C1 segment of cervical spinal cord (tissue), 14 donors: ENCODE results near the gene ATXN7L2.
"Not testable (repeated sequence)": the region's sequence is repeated elsewhere in the genome, so short reads cannot be mapped to it uniquely, and the experiment has no call there.

Source experiments
- DNase-seq, 14 donors: peaks; one replicate each; lab custom pipeline; 2025; lab: John Stamatoyannopoulos, UW

The ATXN7L2 gene, protein sequence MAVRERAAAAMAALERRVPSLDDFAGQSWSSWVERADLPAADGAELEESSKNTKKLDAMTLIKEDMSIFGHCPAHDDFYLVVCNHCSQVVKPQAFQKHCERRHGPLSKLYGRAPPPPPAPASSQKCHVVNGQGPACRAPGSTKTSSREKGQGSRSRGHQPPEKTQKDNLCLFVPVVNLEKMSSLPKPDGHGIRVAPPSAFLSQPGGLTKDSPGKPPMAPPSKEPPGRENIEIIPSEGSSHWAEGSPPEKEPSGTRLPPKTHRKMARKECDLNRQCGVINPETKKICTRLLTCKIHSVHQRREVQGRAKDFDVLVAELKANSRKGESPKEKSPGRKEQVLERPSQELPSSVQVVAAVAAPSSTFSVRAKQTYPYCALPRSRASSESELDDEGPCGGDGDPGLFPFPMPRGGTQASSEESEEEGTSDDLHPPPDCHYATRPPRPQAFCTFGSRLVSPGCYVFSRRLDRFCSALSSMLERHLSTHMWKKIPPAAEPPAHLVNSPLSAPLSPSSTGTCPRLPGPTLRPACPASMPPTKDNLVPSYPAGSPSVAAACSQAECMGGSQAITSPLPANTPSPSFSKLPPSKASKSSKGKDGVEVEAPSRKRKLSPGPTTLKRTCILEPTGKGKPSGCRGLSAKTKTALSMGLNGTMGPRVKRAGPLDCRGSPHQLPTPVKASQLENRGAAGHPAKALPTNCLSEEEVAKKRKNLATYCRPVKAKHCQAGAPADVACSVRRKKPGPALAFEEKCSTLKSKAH

DNA sequence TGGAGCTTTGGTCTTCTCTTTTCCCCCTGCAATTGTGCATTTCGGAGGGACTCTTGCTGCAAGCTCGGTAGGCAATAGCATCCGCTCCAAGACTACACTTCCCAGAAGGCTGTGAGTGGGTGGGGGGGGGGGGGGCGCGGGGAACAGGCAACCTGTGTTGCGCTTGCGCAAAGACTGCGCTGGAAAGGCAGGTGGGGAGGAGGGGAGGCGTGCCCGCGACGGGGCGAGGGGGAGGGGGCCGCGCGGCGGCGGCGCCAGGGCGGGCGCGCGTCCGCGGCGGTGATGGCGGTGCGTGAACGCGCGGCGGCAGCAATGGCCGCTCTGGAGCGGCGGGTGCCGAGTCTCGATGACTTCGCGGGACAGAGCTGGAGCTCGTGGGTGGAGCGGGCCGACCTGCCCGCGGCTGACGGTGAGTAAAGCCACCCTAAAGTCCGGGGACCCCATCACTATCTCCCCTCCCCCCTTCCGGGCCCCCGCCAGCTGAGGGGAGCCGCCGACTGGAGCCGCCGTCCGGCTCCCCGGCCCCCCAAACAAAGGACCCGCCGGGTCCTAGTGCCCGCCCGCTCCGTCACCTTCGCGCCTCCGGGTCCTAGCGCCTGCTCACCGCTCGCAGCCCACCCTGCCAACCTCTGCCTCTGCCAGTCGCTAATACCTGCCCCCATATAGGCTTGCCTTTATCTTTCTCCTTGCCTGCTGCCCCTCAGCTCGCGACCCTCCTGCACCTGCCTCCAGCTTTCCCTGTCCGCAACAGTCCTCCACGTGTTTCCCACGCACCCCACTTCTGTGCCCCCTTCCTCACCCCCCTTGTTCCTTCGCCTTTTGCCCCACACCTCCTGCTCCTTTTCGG, at the start of gene ATXN7L2:
ATXN7L2 (plus strand) TSS at position 234 of the 847 bp plus-strand sequence; CDS start at position 283, 49 bp downstream.
- DNase-seq, result peak; percentile 48 to 99 (median 94)

DNA sequence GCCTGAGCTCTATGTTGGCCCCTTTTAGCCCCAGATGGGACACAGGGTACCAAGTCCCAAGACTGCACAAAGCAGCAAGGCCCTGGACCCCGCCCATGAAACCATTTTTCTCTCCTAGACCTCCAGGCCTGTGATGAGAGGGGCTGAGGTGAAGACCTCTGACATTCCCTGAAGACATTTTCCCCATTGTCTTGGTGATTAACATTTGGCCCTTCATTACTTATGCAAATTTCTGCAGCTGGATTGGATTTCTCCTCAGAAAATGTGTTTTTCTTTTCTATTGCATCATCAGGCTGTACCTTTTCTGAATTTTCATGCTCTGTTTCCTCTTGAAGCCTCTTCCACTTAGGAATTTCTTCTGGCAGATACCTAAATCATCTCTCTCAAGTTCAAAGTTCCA, 49.2 kb upstream of the ATXN7L2 start:
- DNase-seq, result no peak

DNA sequence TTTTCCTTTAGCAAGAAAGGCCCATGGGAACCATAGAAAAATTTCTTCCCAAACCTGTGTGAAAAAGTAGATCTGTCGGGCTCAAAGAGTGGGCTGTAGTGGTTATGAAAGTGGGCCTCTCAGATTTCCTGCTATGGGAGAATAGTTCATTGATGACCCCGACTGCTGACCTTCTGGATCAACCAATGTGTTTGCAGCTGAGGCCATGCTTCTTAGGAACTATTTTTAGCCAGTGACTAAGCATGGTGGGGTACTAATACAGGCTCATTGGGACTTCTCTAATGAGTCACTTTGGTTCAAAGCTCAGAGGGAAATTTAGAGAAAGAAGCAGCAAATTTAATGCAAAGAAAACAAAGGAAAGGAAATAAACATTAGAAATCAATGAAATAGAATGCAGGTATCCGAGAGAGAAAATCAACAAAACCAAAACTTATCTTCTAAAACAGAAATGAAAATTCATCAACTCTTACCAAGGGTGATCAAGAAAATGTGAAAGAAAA, 44.9 kb upstream of the ATXN7L2 start:
- DNase-seq, result no peak

DNA sequence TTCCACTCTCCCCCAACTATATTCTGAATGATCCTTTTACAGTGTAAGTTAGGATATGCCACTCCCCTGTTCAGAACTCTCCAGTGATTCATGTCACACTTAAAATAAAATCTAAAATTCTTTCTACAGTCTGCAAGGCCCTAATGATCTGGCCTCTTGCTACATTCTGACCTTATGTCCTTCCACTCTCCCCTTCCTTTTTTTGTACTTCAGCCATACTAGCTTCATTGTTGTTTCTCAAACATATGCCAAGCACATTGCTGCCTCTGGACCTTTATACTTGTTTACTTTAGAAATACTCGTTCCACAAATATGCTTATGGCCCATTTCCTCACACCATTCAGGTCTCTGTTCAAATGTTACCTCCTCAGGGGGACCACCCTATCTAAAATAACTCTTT, 42.6 kb upstream of the ATXN7L2 start:
- no peak for DNase-seq

DNA sequence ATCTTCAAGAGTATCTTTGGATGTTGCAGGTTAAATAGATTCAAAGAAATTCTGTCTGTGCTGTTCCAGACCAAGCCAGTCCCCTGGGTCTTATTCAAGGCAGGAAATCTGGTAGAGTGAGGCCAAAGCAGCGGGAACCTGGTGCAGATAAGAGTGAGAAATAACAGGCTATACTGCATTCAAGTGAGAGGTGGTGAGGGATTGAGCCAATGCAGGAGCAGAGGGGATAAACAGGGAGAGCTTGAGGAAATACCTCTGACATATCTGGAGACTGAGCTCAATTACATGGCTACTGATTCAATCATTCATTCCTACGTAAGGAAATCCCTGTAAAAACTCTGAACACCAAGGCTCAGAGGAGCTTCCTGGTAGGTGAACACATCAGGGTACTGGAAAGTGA, 40.2 kb upstream of the ATXN7L2 start:
- DNase-seq, result no peak

DNA sequence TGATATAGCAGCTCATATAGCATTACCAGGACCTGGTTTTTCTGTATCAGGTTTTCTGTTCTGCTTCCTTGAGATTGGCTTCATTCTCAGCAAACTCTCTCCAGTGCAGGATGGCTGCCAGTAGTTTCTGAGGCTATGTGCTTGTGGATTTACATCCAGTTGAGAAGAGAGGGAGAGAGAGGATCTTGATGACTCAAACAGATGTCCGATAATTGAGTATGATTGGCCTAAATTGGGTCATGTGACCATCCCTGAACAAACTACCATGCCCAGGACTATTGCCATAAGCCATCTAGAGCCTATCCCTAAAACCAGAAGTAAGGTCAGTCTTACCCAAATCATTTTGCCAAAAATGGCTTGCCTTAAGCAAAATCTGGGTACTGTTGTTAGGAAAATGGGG, 39.4 kb upstream of the ATXN7L2 start:
- DNase-seq, result no peak

DNA sequence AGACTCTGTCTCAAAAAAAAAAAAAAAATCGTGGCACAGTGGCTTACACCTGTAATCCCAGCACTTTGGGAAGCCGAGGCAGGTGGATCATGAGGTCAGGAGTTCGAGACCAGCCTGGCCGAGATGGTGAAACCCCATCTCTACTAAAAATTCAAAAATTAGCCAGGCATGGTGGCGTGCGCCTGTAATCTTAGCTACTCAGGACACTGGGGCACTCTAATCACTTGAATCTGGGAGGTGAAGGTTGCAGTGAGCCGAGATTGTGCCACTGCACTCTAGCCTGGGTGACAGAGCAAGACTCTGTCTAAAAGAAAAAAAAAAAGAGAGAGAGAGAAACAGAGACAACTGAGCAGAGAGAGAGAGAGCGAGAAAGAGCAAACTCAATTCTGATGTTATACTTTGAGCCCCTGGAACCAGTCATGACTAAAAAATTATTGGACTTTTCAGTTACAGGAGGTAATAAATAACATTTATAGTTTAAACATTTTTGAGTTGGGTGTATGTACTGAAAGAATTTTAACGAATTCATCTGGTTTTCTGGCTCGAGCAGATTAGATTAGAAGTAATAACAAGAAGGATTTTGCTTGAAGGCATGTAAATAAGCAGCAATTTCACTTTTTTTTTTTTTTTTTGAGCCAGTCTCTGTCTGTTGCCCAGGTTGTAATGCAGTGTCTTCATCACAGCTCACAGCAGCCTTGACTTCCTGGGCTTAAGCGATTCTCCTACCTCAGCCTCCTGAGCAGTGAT, 37.6 kb upstream of the ATXN7L2 start:
- DNase-seq, result not testable (repeated sequence)

DNA sequence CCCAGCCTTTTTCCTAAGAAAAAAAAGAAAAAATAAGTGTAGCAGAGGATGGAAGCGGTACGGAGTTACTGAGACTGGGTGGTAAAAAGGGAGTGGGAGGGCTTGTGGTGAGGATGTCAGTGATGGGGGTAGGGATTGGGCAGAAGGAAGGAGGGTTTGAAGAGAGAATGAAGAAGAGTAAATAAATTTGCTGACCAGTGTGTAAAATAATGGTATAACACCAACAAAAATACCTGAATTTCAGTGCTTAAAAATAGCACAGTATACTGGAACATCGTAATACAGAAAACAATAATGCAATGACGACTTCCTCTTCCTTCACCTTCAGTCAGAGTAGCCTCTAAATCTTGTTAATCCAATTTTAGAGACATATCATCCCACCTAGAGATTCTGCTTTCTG, 36.2 kb upstream of the ATXN7L2 start:
- no peak for DNase-seq

DNA sequence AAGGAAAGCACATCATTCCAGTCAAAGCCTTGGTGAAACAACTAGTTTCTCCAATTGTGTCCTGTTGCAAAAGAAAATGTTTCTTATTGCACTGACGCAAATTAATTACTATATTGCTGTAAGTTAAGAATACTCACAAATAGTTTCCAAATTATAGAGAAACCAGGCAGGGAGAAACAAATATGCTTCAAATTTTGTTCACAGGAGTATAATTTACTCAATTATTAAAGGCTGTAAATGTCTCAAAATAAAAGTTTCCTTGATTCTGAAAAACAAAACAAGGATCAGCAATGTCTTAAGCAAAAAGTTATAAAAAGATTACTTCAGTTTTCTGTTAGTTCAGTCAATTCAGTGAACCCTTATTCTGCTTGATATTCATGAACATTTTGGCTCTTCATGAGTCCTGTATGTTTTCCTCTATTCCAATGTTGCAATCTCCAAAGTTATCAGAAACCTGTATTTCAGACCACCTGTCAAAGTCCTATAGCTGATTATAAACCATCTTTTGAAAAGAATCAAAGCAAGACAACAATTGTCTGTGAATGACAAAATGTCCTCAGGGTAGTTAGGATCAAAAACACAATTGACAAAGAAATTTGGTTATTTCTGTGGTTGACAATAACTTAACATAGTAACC, 29.1 kb upstream of the ATXN7L2 start:
- no peak for DNase-seq

DNA sequence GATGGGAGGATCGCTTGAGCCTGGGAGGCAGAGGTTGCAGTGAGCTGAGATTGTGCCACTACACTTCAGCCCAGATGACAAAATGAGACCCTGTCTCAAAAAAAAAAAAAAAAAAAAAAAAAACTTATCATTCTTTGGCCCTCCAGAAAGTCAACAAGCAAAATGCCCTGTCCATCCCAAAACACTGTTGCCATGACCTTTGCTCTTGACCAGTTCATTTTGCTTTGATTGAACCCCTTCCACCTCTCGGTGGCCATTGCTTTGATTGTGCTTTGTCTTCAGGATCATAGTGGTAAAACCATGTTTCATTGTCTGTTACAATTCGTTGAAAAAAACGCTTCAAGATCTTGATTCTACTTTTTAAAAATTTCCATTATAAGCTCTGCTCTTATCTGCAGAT, 25.9 kb upstream of the ATXN7L2 start:
- no peak for DNase-seq

DNA sequence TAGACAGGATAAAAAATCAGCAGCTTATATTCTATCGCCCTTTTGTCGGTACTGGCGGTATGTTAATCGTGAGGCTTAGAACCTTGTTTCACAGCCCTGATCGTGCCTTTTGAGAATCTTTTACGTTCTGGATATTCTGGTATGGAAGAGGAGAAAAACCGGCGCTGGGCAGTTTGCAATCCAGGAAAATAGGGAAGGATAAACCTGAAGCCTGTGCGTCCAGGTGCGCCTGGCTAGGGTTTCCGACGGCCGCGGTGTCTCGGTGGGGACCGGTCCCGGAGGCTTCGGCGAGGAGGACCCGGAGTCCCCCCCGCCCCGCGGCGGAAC, 17.6 kb upstream of the ATXN7L2 start:
- DNase-seq, result no peak

DNA sequence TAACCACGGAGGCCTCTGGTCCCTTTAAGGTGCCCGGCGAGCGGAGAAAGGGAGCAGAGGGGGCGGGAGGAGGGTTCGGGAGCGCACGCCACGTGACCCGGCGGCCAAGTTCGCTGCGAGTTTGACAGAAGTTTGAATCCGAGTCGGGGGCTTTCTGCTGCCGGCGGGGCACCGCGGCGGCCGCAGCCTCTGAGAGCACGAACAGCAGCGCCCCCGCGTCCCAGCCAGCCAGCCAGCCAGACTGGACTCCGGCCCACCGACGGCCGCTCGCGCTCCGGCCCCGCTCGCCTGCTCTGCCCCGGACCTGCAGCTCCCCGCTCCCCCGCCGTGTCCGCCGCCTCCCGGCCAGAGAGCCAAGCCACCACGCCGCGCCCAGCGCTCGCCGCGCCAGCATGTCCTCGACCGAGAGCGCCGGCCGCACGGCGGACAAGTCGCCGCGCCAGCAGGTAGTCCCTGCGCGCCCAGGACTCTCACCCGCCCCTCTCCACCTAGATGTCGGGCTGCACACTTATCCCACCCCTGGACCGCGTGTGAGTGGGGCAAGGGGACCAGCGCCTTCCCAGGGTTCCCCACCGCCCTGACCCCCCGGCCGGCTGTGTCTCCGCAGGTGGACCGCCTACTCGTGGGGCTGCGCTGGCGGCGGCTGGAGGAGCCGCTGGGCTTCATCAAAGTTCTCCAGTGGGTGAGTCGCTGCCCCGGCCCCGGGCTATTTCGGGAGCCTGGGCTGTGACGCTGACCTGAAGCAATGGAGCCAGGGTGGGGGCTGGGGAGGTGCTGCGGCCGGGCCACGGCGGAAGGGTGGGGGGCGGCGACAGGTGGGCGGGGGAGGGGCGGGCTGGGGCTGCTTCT, 17.0 kb upstream of the ATXN7L2 start, which contains the start of gene SYPL2:
SYPL2 (plus strand) TSS at position 95 of the 849 bp plus-strand sequence; CDS start at position 393, 298 bp downstream.
- DNase-seq, result peak in 4 of 14 donors; percentile 7 to 20 (median 16)

DNA sequence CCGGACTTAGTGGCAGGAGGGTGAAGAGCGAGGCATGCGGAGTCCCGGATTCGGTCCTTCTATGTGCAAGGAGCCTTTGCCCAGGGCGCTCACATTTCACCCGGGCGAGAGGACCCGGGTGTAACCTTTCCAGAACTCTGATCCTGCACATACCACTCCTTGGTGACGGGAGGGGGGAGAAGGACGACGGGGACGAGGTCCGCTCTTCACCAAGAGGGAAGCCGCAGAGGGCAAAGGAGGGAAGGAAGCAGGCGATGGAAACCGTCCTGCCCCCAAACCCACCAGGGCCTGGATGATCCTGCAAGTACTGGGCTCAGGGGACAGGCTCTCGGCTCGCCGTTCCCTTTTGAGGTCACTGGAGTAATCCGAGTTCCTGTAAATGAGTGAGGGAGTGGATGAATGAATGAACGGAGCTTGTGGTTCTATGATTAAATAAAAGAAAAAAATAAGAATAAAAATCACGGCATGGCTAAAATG, 16.4 kb upstream of the ATXN7L2 start:
- no peak for DNase-seq

DNA sequence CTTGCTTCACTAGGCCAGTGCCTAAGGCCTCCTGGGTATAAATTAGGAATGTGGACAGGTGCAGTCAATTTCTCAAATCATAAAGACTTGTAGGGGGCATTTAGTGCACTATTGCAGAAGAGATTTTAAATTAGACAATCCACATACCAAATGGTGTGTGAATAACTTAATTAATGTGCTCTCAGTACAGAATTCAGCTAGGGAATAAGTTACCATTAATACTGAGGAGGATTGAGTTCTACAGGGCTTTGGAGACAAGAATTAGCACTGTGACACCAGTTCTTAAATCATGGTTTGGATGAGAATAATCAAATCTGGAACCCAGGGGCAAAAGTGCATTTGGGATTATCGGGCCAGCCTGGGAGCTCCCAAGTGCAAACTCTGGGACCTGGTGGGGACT, 15.6 kb upstream of the ATXN7L2 start:
- no peak for DNase-seq

DNA sequence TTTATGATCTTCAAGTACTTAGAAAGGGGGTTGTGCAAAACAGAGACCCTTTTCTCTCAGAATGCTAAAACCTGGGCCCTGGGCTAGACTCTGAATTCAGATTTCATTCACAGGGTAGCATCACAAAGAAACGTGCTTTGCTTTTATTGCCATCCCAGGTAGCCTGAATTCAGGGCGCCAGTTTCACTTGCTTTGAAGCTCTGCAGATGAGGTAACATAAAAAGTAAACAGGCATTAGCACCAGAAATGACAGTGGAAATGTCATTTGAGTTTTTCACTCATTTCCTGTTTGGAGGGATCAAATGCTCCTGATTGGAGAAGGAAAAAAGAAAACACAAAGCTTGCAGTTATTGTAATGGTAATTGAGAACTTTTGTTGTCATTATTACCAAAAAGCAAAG, 14.8 kb upstream of the ATXN7L2 start:
- no peak for DNase-seq

DNA sequence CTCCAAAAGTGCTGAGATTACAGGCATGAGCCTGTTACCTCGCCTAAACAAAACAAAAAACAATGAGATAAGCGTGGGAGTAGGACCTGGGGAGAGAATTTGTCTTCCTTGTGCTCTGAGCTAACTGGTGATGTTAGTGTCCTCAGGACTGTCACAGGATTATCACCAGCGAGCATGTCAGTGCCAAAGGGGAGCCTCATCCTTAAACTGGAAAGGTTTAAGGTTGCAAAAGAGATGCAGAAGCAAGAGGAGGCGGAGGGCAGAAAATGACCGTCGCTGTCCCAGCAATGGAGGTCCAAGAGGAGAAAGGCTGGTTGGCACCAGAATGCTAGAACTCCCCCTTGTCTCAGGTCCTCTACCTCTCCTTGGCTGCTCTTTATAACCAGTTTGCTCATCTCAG, 13.5 kb upstream of the ATXN7L2 start:
- DNase-seq, result no peak

DNA sequence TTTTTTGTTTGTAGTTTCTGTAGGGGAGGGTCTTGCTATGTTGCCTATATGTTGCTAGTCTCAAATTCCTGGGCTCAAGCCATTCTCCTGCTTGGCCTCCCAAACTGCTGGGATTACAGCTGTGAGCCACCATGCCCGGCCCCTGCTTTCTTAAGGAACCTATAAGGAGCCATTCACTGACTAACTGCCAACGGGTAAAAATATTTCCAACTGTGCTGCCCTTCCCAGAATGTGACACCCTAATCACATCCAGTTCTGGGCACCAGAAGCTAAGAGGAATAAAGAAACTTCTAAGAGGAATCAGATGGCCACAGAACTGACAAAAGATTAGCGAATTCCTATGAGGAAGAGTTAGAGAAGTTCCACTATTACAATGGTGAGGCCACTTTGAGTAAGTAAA, 10.9 kb upstream of the ATXN7L2 start:
- DNase-seq, result no peak

DNA sequence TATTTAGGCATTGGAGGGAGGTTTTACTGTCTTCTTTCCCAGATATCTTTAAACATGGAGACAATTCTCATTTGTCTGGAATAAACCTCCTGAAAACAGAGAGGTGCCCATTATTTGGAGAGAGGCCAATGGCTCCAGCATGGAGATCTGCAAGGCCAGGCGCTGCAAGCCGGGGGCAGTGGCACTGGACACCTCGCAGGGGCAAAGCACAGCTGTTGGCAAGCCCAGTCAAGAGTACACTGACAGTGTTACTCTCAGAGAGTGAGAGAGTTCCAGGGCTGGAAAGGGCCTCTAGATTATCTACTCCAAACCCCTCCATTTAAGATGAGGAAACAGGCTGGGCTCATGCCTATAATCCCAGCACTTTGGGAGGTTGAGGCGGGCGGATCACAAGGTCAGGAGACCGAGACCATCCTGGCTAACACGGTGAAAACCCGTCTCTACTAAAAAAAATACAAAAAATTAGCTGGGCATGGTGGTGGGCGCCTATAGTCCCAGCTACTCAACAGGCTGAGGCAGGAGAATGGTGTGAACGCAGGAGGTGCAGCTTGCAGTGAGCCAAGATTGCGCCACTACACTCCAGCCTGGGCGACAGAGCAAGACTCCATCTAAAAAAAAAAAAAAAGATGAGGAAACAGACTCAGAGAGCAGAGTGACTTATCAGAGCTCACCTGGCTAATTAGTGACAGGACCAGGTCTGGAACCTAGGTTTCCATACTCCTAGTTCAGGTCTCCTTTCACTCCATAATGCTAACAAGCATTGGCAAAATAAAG, 10.2 kb upstream of the ATXN7L2 start:
- not testable (repeated sequence) for DNase-seq

DNA sequence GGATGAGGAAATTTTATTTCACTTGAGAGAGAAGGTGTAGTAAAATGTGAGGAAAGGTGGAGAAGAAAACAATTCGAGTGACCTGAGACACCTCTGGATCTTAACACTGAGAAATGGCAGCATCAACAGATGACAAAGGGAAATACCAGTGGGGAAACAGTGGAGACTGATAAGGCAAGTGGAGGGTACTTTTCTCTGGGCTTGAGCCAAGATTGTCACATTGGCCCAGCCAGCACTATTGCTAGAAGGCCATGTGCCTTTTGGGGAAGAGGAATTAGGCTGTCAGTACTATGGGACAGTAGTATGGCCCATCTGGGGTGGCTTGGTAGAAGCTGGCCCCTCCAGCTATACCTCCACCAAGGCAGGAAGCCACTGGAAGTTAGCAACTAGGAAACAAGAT, 9.0 kb upstream of the ATXN7L2 start:
- DNase-seq, result no peak
